Measurements from ENCODE around the gene NRCAM.

The NRCAM gene

DNA sequence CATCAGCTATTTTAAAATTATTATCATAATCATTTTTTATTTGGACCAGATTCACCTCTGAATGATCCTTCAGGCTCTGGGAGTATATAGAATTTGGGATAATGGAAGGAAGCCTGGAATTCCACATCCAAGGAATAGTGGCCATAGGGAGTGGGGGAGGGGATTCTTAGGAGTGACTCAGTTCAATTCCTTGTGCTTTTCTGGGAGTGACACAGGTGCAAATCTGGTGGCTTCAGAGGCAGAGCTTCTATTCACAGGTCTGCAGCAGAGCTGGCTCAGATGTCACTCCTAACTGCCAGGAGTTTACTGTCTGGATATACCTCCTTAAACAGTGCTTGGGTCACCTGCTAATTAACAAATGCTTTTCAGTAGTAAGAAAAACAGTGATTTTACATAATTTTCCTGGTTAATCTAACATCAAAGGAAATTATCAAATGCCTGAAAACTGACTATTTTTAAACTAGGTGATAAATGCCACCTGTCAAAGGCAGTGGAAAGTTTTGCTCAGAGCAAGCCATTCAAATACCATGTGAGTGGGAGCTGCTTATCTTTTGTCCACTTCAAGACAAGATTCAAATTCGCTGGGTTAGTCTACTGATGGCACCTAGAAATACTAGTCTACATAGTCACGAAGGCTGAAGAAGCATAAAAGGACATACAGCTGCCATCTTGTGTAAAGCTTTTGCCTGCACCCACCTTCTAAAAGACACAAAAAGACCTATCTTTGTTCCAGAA lies 219.4 kb downstream of the NRCAM start:
- DNase-seq = no peak

DNA sequence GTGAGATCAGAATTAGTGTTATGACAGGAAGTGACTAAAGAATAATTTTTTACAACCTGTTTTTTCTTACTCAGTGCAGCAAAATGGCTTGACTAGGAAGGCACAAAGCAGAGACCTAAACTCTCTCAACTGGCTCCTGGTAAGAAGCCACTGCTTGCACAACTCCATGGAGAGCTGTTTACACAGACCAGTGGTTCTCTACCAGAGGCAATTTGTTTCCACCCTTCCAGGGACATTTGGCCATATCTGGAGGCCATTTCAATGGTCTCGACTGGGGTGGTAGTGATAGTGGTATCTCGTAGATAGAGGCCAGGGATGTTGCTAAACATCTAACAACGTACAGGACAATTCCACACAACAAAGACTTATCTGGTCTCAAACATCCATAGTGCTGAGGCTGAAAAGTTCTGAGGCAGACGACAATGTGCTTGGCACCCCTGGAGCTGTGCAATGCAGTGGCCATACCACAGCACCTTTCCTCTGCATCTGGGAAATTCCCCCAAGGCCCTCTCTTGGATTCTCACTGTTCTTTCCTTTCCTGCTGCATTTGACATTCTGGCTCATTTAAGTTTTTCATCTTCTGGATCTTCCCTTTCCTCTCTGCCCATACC lies 220.7 kb downstream of the NRCAM start:
- DNase-seq = no peak

- DNase-seq = no peak
Observed at GRCh38 chr7:108234971-108235450, 221.2 kb downstream of the NRCAM start.

- no peak for DNase-seq
Observed at GRCh38 chr7:108234281-108234680, 222.0 kb downstream of the NRCAM start.

- DNase-seq = no peak
Observed at GRCh38 chr7:108232076-108232475, 224.2 kb downstream of the NRCAM start.

DNA sequence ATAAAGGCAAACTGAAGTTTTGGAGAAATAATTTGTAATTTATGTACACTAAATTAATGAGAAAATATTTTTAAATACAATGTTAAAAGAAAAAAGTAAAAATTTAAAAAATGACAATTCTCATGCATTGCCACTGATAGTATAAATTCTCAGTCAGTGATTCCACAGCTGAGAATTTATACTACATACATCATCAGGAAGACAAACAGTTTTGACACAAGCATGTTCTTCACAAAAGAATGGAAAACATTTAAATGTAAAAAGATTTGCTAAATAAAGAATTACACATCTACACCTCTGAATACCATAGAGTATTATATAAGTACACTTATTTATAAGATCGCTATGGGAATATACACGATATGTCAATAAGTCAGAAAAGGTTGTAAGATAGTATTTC lies 225.0 kb downstream of the NRCAM start:
- no peak for DNase-seq

- DNase-seq = no peak
Observed at GRCh38 chr7:108227366-108227765, 228.9 kb downstream of the NRCAM start.

- no peak for DNase-seq
Observed at GRCh38 chr7:108226816-108227299, 229.4 kb downstream of the NRCAM start.

DNA sequence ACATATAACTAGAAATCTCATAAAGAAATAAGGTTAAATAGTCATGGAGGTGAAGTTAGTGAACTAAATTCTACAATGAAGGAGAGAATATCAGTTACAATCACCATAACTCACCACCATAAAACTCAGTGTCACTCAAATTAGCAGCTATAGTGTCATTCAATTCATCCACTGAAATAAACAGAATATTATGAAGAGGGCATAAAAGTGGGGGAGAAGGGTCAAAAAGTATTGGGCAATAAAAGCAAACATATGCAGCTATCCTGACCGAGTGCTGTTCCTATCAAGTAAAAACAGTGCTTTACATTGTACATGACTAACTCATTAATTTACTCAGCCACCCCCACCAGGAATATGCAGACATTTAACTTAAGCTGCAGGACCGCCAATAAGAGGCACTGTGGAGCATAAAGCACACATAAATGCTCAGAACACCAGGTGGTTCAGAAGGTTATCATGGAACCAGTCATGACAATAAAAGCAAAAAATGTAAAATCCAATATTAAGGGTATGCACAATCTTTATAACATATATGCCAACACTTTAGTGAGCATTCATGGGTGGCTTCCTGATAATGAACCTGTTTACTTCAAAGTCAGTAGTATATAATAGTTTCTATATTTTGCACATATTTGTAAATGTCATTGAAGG lies 230.6 kb downstream of the NRCAM start:
- no peak for DNase-seq

- DNase-seq = no peak
Observed at GRCh38 chr7:108224387-108224786, 231.8 kb downstream of the NRCAM start.

DNA sequence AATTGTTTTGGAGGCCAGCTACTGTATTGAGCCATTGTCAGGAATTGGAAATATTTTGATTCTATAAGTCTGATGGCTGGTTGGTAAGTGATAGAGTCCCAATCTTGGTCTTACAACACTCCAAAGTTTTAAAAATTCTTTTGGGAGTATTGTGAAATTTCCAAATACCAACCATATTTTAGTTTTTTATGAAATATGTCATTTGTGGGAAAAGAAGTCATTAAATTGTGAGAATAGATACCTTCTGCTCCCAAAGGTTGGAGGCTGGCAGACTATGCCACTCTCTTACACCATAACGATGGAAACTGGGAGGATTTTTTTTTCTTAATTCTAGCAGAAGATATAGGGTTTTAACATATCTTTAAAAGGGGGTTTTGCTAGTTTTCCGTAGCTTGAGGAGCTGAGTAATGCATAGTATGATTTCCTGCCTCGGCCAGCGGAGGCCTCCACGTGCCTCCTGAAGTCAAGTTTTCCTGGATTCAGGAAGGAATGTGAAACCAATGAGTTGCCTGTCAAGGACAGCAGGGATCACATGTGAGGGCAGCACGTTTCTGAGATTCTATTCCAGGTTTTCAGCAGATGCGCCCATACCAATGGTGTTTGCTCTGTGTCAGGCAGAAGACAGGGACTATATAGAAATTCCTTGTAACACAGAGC lies 233.9 kb downstream of the NRCAM start:
- DNase-seq = no peak

GRCh38 chr7:108211382-108212201 lies 244.6 kb downstream of the NRCAM start:
- peak; percentile 70 for DNase-seq

- no peak for DNase-seq
Observed at GRCh38 chr7:108210796-108211195, 245.4 kb downstream of the NRCAM start.

DNA sequence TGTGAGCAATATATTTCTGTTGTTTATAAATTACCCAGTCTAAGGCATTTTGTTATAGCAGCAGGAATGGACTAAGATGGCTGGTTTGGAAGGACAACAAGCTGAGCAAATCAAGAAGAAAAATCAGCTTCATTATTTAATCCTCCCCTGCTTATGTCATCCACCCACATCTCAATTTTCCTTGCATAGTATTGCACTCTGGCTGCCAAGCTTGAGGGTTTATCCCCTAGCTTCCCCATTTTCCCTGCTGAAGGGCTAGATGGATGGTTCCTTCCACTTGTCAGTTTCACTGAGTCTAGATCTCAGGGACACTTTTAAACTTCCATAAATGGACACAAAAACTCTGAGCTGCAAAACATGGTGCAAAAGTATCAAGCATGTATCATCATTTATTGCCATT lies 250.9 kb downstream of the NRCAM start:
- DNase-seq = no peak

GRCh38 chr7:108204281-108204796 lies 251.9 kb downstream of the NRCAM start:
- DNase-seq = peak; percentile 73

DNA sequence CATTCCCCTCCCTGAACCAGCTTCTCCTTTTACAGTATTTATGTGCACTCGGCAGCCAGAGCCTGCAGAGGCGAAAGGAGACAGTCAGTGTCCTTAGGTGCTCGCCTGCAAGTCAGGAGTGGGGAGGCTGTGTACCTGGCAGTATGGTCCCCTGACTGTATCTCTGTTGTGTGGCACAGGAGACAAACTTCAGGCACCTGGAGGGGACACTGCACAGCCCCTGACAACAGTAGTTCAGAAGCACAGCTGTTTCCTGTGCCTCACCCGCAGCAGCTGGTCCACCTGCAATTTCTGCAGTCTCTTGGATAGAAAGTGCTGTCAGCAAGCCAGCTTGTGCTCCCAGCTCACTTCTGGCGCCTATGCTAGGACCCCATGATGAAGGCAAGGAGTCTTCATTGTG lies 252.7 kb downstream of the NRCAM start:
- peak; percentile 19 for DNase-seq

DNA sequence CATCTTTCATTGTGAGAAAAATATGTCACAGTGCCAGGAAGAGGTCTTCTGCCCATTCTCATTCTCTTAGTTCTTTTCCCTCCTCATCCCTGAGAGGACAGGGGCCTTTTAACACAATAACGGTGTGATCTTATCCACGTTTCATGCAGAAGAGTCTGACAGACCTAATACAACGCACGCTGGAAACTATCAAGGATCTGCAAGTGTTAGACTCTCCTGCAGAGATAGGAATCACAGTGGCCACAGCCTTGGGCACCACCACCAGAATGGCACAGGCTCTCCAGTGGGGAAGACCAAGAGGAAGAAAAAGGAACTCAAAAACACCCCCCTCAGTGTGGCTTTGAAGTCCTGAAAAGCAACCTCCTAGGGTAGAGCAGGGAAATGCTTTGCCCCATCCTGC lies 253.5 kb downstream of the NRCAM start:
- no peak for DNase-seq

DNA sequence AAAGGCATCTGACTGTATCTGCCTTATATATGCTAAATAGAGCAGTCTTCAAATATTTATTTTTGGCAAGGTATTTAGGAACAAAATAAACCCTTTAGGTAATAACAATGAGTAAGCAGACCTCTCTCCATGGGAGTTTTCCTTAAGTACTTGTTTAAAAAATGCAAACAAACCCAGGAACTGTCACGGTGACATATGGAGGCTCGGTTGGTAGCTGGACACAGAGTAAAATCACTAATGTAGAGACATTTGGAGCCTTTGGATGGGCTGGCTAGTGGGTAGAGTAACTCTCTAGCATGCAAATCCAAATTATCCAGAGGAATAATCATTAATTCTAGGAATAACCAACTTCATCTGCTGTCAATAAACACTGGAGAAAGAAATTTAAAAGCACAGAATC lies 254.5 kb downstream of the NRCAM start:
- DNase-seq = no peak

- no peak for DNase-seq
Observed at GRCh38 chr7:108200326-108200725, 255.9 kb downstream of the NRCAM start.

GRCh38 chr7:108197371-108198091 lies 258.7 kb downstream of the NRCAM start:
- DNase-seq = no peak

- DNase-seq = no peak
Observed at GRCh38 chr7:108196004-108196403, 260.2 kb downstream of the NRCAM start.
